Measurements from ENCODE around the gene RHCG. TPM values are rescaled to one million over a fixed set of nuclear protein-coding genes. Genes with fewer than 3 reads are reported as not detected.
A peak's percentile ranks its signal among the peaks of the same experiment; 100 is the strongest.

RHCG gene
- total and polyA plus RNA-seq, 5 donors = 0.24 to 0.93 (median 0.76) TPM; not detected in 2

DNA sequence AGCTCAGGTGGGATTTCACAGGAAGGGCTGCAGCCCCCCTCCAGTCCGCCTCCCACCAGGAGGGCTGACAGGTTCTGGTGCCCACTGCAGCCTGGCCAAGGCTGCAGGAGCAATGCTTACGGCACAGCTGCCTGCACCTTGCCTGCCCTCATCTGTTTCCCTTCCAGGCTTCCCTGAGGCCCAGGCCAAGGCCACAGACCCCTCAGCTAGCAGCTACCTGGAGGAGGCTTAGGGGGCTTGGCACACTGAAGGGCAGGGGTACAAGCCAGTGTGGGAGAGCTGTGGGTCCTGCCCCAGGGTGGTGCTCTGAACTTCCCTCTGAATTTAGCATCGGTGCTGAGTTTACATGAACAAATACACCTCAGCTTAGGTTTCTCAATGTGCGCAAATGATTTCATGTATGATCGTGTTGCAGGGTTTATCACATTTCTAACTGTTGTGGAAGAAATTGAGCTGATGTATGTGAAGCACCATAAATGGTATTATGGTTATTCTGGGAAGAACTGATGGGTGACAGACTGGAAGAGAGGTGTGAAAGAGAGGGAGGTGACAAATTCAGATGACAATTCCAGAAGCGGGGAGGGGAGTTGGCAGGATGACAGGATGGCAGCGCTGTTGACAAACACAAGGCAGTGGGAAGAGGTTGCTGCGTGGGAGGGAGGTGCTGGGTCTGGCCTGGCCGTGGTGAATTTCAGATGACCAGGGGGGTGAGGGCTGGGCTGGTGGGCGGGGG, 6.1 kb downstream of the RHCG start:
- Histone ChIP-seq H3K27ac (ENCODE audit: low read length) (no peak overlapping the region), H3K4me1 (ENCODE audit: control insufficient read depth, insufficient read depth, low read length) (no peaks in the 10 kb centered on the region), H3K9me3 (ENCODE audit: control insufficient read depth, low read length) (no peaks in the 10 kb centered on the region), H3K27me3 (ENCODE audit: control insufficient read depth, insufficient read depth) (no peaks in the 10 kb centered on the region), H3K4me3 (ENCODE audit: low read length) (no peak overlapping the region)
- ATAC-seq = peak; percentile 24 to 34
- intact Hi-C loops (cut with DNase I) = no loop called here
- DNase-seq = peak in 1 of 3 donors; percentile 67
- WGBS = 46% methylated on average over 10 of the region's 10 CpGs

DNA sequence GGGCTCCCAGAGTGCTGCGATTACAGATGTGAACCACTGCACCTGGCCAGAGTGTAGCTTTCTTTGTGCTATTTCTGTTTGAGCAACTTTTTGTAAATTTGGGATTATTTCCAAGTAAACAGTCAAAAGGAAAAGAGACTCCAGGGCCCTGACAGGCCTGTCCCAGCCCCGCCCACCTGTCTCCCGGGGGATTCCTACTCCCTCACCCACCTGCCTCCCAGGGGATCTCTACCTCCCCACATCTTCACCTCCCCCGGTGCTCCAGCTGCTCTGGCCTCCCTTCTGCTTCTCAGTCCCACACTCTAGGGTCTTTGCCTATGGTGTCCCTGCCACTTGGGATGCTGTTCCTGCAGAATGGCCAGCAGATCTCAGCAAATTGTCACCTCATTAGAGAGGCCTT, 7.0 kb downstream of the RHCG start:
- no peak for ATAC-seq
- Histone ChIP-seq H3K27ac (ENCODE audit: low read length) (no peak overlapping the region), H3K27me3 (ENCODE audit: control insufficient read depth, insufficient read depth) (no peaks in the 10 kb centered on the region), H3K4me1 (ENCODE audit: control insufficient read depth, insufficient read depth, low read length) (no peaks in the 10 kb centered on the region), H3K9me3 (ENCODE audit: control insufficient read depth, low read length) (no peaks in the 10 kb centered on the region), H3K4me3 (ENCODE audit: low read length) (no peak overlapping the region)
- 73% methylated on average over 4 of the region's 4 CpGs for WGBS
- intact Hi-C loops (cut with DNase I) = no loop called here
- DNase-seq = no peak

DNA sequence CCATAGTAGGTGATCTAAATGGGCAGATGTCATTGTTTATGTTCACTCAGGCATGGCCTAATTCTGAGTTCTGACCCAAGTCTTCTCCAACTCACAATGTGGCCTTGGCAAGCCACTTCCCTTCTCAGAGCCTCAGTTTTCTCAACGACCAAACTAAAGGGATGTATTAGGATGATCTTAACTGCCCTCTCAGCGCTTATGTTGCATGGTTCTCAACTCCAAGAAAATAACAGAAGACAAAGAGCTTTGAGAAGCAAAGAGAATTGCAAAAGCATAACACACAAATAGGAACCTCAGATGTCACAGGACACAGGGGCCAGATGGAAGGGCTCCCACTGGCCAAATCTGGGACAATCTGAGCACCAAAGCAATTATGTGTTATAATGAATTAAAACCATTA, 8.6 kb downstream of the RHCG start:
- ATAC-seq (no peak), DNase-seq (no peak)
- intact Hi-C loops (cut with DNase I) = no loop called here
- H3K4me1 ChIP-seq (ENCODE audit: control insufficient read depth, insufficient read depth, low read length) = no peaks in the 10 kb centered on the region
- H3K9me3 ChIP-seq (ENCODE audit: control insufficient read depth, low read length) = no peaks in the 10 kb centered on the region
- H3K4me3 ChIP-seq (ENCODE audit: low read length) = no peak overlapping the region
- 71% methylated on average over 2 of the region's 2 CpGs for WGBS
- H3K27me3 ChIP-seq (ENCODE audit: control insufficient read depth, insufficient read depth) = no peaks in the 10 kb centered on the region
- no peak overlapping the region for H3K27ac ChIP-seq (ENCODE audit: low read length)

DNA sequence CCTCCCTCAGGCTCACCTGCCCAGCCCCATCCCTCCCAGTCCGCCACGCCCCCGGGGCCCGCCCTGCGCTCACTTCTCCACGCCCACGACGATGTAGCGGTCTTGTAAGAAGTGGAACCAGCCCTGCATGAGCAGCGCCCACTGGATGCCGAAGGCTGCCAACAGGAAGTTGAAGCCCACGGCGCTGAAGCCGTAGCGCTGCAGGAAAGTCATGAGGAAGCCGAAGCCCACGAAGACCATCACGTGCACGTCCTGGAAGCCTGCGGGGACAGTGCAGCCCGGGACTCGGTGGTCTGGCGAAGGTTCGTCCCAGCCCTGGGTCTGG, 9.7 kb downstream of the RHCG start:
- Histone ChIP-seq H3K9me3 (ENCODE audit: control insufficient read depth, low read length) (no peaks in the 10 kb centered on the region), H3K27me3 (ENCODE audit: control insufficient read depth, insufficient read depth) (no peaks in the 10 kb centered on the region), H3K27ac (ENCODE audit: low read length) (no peak overlapping the region), H3K4me1 (ENCODE audit: control insufficient read depth, insufficient read depth, low read length) (no peaks in the 10 kb centered on the region), H3K4me3 (ENCODE audit: low read length) (no peak overlapping the region)
- WGBS = 15% methylated on average over 24 of the region's 24 CpGs
- ATAC-seq (no peak), DNase-seq (peak in 1 of 3 donors; percentile 53)
- intact Hi-C loops (cut with DNase I) = no loop called here

DNA sequence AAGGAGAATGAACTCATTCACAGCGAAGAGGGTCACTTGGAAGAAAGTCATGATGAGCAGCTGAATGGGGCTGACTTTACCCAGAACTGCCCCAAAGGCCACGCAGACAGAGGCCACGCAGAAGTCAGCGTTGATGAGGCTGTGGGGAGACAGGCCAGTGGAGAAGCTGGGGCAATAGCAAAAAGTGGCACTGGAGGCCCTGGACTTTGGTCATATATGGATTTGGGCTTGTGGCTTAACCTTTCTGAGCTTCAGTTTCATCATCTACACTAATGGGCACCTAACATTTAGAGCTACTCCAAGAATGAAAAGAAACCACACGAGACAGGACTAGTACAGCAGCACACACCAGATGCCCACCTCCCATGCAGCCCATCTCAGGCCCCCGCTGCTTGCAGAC, 13.3 kb downstream of the RHCG start:
- no peak for ATAC-seq
- Histone ChIP-seq H3K9me3 (ENCODE audit: control insufficient read depth, low read length) (no peaks in the 10 kb centered on the region), H3K27ac (ENCODE audit: low read length) (no peak overlapping the region), H3K27me3 (ENCODE audit: control insufficient read depth, insufficient read depth) (no peaks in the 10 kb centered on the region), H3K4me1 (ENCODE audit: control insufficient read depth, insufficient read depth, low read length) (no peaks in the 10 kb centered on the region), H3K4me3 (ENCODE audit: low read length) (no peak overlapping the region)
- WGBS = 74% methylated on average over 6 of the region's 6 CpGs
- DNase-seq = no peak
- intact Hi-C loops (cut with DNase I) = no loop called here

DNA sequence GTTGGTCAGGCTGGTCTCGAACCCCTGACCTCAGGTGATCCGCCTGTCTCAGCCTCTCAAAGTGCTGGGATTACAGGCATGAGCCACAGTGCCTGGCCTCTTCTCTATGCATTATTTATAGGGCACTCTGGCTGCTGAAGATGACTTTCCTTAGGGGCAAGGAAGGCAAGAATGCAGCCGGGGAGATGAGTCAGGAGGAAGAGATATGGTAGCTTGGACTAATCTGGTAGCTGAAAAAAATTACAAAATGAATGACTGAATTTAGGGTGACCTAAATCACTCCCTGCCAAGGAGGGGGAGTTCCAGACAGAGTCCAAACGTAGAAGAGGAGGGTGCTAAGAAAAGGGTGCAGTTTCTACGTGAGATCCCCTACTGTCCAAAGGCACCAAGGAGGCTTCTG, 14.2 kb downstream of the RHCG start:
- WGBS = 65% methylated on average over 5 of the region's 5 CpGs
- Histone ChIP-seq H3K27ac (ENCODE audit: low read length) (no peak overlapping the region), H3K4me3 (ENCODE audit: low read length) (no peak overlapping the region), H3K27me3 (ENCODE audit: control insufficient read depth, insufficient read depth) (no peaks in the 10 kb centered on the region), H3K4me1 (ENCODE audit: control insufficient read depth, insufficient read depth, low read length) (no peaks in the 10 kb centered on the region), H3K9me3 (ENCODE audit: control insufficient read depth, low read length) (no peaks in the 10 kb centered on the region)
- ATAC-seq (no peak), DNase-seq (no peak)
- intact Hi-C loops (cut with DNase I) = no loop called here

DNA sequence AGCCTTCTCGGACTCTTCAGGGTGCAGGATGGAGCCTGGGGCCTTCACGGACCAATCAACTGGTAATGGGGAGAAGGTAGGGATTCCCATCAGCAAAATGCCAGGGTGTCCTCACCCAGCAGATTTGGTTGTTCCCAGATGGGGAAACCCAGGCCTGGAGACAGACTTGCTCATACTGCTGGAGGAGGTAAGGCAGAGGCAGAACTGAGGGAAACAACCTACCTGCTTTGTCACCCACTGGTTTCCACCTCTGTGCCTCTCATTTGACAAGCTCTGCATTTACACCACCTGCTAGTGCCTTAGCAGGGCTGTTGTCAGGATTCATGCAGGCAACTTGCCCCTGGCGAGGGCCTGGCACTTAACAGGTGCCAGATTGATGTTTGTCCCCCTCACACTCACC, 15.9 kb downstream of the RHCG start:
- intact Hi-C loops (cut with DNase I) = no loop called here
- no peaks in the 10 kb centered on the region for H3K4me1 ChIP-seq (ENCODE audit: control insufficient read depth, insufficient read depth, low read length)
- no peaks in the 10 kb centered on the region for H3K27me3 ChIP-seq (ENCODE audit: control insufficient read depth, insufficient read depth)
- H3K4me3 ChIP-seq (ENCODE audit: low read length) = no peak overlapping the region
- DNase-seq (no peak), ATAC-seq (no peak)
- WGBS = 77% methylated on average over 3 of the region's 3 CpGs
- H3K27ac ChIP-seq (ENCODE audit: low read length) = no peak overlapping the region
- no peaks in the 10 kb centered on the region for H3K9me3 ChIP-seq (ENCODE audit: control insufficient read depth, low read length)

DNA sequence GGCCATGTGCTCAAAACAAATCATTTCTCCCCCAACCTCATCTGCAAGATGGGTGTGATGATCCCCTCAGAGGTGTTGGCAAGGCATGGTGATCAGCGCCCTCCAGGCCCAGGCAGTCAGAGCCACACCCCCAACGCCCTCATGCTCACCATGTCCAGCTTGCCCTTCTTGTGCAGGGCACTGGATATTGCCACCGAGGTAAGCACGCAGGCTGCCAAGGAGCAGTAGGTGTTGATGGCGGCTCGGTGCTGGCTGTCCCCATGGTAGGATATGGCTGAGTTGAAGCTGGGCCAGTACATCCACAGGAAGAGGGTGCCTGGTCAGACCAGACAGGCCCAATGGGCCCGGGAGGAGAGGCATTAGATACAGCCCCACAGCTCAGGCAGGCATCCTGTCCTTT, 17.2 kb downstream of the RHCG start:
- H3K9me3 ChIP-seq (ENCODE audit: control insufficient read depth, low read length) = no peaks in the 10 kb centered on the region
- ATAC-seq = no peak
- no peaks in the 10 kb centered on the region for H3K27me3 ChIP-seq (ENCODE audit: control insufficient read depth, insufficient read depth)
- DNase-seq = no peak
- H3K4me1 ChIP-seq (ENCODE audit: control insufficient read depth, insufficient read depth, low read length) = no peaks in the 10 kb centered on the region
- H3K27ac ChIP-seq (ENCODE audit: low read length) = no peak overlapping the region
- WGBS = 76% methylated on average over 7 of the region's 7 CpGs
- intact Hi-C loops (cut with DNase I) = no loop called here
- no peak overlapping the region for H3K4me3 ChIP-seq (ENCODE audit: low read length)

DNA sequence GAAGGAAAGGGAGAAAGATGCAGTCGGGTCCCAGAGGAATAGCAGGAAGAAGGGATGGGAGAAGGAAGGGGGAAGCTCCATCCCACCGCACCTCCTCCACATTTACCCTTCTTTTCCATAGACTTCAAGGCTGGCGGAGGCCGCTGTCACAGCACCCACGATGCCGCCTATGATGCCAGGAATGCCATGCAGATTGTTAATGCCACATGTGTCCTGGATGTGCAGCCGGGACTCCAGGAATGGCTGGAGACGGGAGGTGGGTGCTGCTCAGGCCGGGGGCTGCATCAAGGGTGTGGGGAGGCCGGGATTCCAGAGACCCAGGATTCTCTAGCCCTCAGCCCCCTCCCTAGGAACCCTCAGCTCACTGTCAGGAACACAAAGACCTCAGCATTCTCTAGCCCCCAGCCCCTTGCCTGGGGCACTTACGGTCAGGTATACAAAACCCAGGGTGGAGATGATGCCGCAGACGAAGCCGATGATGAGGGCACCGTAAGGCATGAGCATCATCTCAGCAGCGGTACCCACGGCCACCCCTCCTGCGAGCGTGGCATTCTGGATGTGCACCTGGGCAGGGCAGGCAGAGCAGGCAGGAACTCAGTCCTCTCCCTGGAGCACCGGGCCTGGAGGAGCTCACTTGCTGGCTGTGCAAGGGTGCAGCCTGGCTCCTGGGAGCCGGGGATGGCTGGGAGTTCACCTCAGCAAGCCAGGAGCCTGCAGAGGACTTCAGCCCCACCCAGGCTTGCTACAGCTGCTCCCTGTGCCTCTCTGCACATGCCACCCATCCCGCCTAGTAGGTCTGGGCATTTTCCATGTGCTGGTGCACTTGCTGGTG, 18.8 kb downstream of the RHCG start:
- no peak overlapping the region for H3K27ac ChIP-seq (ENCODE audit: low read length)
- no peak overlapping the region for H3K4me3 ChIP-seq (ENCODE audit: low read length)
- ATAC-seq (no peak), DNase-seq (no peak)
- no peaks in the 10 kb centered on the region for H3K27me3 ChIP-seq (ENCODE audit: control insufficient read depth, insufficient read depth)
- intact Hi-C loops (cut with DNase I) = no loop called here
- no peaks in the 10 kb centered on the region for H3K4me1 ChIP-seq (ENCODE audit: control insufficient read depth, insufficient read depth, low read length)
- H3K9me3 ChIP-seq (ENCODE audit: control insufficient read depth, low read length) = no peaks in the 10 kb centered on the region
- 83% methylated on average over 22 of the region's 22 CpGs for WGBS

DNA sequence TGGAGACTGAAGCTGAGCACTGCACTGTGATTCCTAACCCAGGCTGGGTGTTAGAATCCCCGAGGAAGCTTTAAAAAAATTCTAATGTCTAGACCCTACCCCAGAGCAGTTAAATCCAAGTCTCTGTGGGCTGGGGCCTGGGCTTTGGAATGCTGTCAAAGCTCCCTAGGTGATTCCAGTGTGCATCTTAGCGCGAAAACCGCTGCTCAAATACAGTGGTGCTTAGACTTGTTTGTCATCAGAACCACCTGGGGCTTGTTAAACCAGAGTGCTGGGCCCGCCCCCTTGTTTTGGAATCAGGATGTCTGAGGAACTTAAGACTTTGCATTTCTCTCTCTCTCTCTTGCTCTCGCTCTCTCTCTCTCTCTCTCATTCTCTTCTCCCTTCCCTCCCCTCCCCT, 20.7 kb downstream of the RHCG start:
- Histone ChIP-seq H3K9me3 (ENCODE audit: control insufficient read depth, low read length) (no peaks in the 10 kb centered on the region), H3K4me3 (ENCODE audit: low read length) (no peak overlapping the region), H3K27me3 (ENCODE audit: control insufficient read depth, insufficient read depth) (no peaks in the 10 kb centered on the region), H3K27ac (ENCODE audit: low read length) (no peak overlapping the region), H3K4me1 (ENCODE audit: control insufficient read depth, insufficient read depth, low read length) (no peaks in the 10 kb centered on the region)
- intact Hi-C loops (cut with DNase I) = no loop called here
- DNase-seq (no peak), ATAC-seq (no peak)
- WGBS = 55% methylated on average over 6 of the region's 6 CpGs

DNA sequence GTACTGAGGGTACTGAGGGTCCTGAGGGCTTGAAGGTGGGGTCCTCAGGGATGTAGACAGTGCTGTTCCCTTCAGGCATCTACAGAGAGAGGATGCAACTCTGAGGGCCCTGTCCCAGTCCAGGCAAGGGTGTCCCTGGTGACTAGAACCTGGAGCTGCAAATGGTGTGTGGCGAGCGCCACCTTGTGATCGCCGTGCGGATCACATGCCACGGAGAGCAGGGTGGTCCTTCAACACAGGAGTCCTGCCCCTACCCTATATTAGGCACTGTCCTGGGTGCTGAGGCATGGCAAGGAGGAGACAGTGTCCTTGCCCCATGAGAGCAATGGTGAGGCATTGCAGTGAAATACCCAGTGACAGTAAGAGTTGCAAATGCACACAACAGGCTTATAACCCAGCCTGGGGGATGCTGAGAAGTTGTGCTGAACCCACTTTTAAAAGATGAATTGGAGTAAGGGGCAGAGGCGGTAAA, 23.6 kb downstream of the RHCG start:
- peak; percentile 53 to 54 for ATAC-seq
- peak in 1 of 3 donors; percentile 69 for DNase-seq
- intact Hi-C loops (cut with DNase I) = no loop called here

More for the DNA sequence above, 23.6 kb downstream of the RHCG start:
- H3K4me1 ChIP-seq (ENCODE audit: control insufficient read depth, insufficient read depth, low read length) = no peaks in the 10 kb centered on the region
- no peaks in the 10 kb centered on the region for H3K9me3 ChIP-seq (ENCODE audit: control insufficient read depth, low read length)
- H3K4me3 ChIP-seq (ENCODE audit: low read length) = no peak overlapping the region
- no peak overlapping the region for H3K27ac ChIP-seq (ENCODE audit: low read length)
- H3K27me3 ChIP-seq (ENCODE audit: control insufficient read depth, insufficient read depth) = no peaks in the 10 kb centered on the region
- 8% methylated on average over 7 of the region's 7 CpGs for WGBS

All from right cardiac atrium (tissue), 5 donors.